Hematopoietic multipotent progenitor cell treated with erythropoietin and hydrocortisone succinate and interleukin-3 and kit ligand, for 17 days (in vitro differentiated cells): ENCODE results near the gene MAML2.

Source experiments
- DNase-seq: peaks from one replicate; pipeline ENCODE4 v3.0.0-alpha.2; 2015; ENCODE audit warnings: low spot score

Gene MAML2

GRCh38 chr11:96207459-96208449 lies 135.2 kb downstream of the MAML2 start:
- no peak for DNase-seq

GRCh38 chr11:96206955-96207354 lies 136.0 kb downstream of the MAML2 start:
- DNase-seq: no peak

GRCh38 chr11:96205460-96205809 lies 137.6 kb downstream of the MAML2 start:
- DNase-seq: no peak

DNA sequence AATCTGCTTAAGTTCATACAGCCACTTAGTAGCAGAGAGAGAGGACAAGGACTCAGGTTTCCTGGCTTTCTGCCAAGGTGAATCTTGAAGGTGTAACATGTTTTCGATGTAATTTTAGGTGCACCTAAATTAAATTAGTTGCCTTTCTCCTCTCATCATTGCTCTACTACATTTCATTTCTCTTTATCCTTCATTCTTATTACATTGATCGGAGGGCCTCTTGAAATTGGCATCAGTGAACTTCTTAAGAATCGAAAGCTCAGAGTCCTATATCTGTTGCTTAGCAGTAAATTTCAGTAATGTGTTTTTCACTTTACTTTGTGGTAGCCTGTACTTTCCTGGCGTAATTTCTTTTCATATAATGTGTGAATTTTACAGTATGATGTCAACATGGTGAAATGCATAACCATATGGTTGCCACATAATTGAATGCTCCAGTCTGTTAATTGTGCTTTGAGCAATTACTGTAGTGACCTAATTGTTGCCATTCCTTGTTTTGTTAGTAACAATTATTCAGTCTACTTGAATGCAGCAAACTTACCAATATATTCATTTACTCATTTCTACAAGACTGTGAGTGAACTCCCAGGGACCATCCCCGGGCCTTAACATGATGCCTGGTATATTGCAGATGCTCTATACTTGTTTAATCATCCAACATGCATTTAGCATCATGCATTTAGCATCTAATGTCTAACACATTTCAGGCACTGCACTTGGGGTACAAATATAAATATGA lies 138.1 kb downstream of the MAML2 start:
- no peak for DNase-seq

DNA sequence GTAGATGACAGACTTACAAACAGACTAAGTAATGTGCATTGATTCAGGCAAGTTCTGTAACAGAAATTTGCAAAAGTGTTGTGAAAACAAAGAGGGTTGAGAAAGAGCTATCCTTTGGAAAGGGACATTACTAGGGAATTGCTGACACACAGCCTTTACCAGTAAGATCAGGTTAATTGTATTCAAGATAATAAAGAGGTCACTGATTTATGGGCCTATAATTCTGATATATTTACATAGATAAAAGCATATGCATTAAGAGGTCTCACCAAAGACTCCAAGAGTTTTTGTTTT lies 138.7 kb downstream of the MAML2 start:
- no peak for DNase-seq

DNA sequence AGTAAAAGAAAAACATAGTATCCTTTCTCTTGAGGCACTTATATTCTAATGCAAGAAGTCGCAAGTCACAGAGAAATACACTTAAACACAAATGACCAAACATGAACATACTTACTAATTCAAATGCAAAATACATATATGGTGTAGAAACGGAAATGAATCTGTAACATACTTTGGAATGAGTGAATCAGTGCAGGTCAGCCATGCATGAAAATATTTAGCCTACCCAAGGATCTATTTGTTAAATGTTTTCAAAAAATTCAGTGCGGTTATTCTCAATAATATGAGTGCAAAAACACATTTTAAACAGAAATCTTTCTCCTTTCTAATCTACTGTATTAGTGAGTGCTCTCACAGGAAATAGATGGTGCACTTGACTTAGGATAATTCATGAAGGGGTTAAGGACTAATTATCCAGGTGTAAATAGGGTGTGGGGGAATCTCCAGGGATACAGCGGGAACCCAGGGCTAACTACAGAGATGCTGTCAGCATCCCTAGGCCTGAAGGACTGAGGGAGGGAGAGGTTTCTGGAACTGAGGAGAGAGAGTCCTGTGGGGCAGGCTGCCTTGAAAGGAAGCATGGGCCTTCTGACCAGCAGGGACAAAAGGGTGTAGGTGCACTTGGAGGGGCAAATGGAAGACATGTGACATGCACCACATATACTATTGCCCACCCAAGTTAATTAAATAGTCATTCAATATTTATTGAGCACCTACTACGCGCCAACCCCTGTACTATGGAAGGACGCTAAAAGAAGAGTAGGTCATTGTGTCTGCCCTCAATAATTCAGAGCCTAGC lies 139.2 kb downstream of the MAML2 start:
- DNase-seq: no peak

DNA sequence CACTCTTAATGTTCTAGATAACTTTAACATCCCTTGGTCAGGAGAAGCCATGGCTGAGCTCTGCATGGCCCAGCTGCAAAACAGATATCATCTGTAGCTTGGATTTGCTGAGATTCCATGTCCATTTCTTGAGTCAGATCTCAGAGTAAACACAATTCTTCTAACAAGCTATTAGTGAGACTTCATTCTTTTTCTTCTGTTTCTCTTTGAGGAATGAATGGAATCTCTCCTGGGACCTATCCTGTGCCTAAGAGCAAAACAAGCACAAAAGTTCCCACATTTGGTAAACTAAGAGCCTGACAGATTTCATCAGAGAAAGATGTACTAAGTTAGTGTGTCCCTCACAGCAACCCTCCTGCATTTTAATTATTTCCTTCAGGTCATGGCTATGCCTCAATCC lies 142.8 kb downstream of the MAML2 start:
- DNase-seq: no peak

GRCh38 chr11:96199563-96200025 lies 143.4 kb downstream of the MAML2 start:
- no peak for DNase-seq

GRCh38 chr11:96197801-96198701 lies 144.9 kb downstream of the MAML2 start:
- DNase-seq: no peak

DNA sequence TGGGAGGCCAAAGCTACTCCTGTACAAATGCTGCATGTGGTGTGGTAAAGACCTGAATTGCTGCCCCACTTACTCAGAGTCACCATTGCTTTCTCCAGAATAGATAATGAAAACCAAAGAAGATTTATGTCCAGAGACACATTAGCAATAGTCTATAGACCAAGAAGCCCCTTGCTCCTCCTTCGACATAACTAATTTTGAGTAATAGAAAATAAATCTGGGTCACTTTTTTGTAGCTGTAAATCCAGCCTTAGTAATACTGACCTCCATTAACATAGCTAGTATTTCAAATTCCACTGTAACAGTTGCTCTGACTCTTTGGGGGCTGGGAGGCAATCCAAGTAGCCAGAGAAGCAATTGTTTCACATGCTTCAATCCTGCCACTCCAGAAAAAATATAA lies 145.9 kb downstream of the MAML2 start:
- no peak for DNase-seq

DNA sequence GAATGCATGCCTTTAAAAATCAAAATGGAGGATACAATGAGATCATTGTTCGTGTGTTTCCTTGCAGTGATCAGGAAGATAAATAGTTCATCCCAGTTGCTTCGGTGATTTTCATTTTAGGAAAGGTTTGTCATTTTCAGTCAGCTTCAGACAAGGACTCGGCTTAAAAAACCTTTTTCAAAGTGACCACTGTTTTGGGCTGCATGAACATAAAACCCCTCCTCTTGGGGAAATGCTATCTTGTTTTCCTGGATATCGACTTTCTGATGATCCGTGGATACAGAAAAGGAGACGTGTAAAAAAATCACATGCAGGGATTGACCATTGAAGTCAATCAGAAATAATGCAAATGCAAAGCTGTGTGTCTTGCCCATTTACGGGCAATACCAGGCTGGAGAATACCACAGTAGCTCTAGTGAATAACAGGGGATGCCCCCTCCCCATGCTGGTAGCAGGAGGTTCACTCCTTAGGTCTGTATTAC lies 146.8 kb downstream of the MAML2 start:
- DNase-seq: no peak

DNA sequence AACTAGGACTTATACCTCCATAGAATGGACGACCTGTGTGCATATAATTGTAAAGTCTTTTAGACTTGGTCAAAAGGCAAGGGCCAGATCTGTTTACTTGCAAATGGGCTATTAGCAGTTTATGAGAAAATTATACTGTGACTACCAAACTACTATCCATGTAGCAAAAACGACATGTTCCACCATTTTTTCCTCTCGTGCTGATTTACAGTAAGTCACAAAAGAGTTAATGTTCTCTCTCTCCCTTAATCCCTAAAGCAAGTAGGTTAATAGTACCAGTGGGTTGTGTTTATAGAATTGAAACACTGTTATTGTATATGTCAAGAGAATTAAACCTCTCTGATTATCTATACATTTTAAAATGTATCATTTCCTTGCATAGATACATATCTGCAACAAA lies 147.3 kb downstream of the MAML2 start:
- no peak for DNase-seq

DNA sequence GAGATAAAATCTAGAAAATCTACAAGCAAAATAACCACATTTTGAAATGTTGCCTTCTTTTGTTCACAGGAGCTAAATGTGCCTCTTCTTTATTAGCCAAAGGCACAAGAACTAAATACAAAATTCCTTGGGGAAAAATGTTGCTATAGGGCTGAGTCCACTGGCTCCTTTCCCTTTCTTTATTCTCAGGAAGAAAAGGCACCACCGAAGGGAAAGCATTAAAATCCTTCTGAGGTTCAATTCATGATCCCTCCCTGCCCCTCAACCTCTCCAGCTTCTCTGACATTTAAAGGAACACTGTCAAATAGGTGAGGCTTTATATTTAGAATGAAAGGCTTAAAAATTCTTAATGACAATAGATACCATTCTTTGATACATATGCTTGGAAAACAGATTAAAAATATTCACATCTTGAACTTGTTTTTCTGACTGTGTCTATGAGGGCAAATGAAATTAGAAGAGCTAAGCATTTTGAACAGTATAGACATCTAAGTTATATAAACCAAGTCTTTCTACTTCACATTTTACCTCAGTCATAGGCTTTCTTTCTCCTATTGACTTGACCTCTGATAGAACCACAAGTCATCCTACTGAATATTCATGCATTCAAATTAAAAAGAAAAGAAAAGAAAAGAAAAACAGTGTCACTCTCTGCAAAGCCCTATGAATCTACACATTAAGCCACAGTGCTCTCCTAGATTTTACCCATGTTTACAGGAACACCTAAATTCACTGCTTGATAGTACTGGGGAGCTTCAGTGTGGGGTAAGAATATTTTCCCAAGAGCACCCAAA lies 148.2 kb downstream of the MAML2 start:
- no peak for DNase-seq

DNA sequence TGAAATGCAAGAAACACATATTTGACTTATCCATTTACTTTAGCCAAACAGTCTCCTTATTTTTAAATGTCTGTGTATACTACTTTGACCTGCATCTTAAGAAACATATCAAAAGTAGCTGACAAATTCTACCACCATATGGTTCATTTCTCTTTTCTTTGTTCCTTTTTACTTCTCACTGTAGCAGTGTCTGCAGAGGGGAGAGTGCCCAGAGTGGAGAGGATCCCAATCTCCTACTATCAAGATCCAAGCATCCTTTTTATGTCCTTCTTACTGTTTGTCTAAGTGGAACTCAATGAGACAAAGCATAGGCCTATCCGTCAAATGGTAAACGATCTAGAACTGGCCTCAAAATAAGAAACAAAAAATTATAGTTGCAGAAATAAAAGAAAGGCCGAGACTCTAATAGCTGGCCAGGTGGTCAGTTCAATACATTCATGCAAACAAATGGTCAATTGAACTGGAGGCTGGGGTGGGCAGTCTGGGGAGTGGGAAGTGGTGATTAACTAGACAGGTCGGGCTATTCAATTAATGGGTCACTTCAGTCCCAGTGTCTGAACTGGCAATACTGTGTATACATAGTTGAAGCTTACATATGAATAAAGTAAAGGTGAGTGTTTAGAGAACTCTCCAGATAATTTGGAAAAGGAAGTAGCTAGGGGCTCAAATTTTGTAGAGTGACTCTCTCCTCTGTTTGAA lies 149.1 kb downstream of the MAML2 start:
- no peak for DNase-seq

- DNase-seq: no peak
Observed at GRCh38 chr11:96191752-96192151, 151.2 kb downstream of the MAML2 start.

DNA sequence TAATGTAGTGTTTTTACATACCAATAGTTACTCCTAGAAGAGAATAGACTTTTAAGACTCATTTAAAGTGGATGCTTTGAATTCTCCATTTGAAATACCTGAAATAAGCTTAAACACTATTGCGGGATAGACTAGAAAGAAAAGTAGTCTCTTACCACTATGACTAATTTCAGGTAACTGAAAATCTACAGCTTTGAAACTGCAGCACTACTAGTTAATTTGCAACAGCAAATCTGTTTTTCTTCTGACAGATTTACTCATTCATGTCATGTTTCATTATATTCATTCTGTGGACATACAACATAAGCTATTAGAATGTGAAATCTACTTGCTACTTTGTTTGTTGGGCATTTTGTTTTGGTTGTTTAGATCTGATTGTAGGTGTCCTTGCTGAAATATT lies 153.6 kb downstream of the MAML2 start:
- DNase-seq: no peak

DNA sequence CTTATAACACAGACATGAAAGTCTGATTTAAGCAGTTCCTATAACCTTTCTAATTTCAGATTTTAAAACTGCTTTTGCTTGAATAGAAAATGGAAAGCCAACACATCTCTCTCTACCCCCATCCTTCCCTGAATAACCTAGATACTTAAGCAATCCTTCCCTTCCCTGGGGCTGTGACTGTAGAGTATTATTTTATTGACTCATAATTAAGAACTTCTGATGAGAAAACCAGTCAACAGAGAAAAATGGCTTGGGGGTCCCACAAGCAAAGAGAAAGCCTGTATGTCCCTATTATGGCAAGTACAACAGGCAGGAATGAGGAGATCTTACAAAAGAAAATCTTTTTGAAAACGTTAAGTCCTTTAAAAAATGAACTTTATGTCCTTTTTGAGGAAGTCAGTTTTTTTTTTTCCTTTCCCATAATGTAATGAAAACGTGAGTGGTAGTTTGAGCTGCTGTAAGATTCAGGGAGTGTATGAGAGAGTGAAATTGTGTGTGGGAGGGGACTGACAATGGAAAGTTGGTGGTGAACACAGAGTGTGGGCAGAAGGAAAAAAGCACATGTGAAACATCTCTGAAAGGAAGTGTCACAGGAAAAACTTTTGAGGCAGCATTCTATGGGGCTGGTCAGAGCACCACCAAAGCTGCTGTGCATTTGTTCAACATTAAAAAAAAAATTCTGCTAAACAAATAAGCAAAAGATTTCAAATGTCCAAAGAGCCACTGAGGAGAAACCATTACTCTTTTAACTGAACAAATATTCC lies 154.6 kb downstream of the MAML2 start:
- no peak for DNase-seq

DNA sequence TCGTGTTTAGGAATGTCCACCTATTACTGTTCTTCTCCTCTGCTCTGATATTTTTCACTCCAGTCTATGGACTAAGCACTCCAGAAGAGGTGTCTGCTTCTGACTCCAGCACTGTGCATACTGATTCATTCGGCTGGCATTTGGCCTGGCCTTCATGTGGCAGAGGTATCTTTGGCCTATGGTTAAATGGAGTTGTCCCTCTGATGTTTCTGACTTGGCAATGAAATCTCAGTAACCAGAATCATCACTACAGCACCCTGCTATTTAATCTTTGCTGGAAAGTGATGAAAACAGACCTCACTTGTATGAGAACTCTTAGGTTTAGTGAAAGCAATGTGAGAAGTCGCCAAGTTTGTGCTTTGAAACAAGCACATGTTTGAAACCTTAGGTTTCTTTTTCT lies 155.2 kb downstream of the MAML2 start:
- DNase-seq: no peak

- no peak for DNase-seq
Observed at GRCh38 chr11:96186806-96187205, 156.2 kb downstream of the MAML2 start.
